Measurements from ENCODE around the gene ATXN8OS.

DNA sequence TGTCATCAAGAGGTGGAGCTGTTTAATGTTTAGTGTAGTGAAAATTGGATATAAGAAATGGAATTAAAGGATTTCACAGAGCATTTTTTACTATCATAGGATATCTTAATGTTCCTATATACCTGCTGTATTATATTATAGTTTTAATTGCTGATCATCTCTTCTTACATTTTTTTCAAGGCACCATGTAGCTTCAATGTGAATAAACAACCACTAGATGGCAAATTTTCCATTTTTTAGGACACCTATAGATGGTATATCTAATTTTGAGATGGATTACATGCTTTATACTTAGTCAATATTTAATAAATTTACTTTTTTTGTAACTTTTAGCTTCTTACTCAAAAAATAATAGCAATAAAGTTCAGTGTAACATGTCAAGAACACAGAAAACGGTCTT lies 9.0 kb upstream of the ATXN8OS start:
- TF ChIP-seq, protein P1, sequence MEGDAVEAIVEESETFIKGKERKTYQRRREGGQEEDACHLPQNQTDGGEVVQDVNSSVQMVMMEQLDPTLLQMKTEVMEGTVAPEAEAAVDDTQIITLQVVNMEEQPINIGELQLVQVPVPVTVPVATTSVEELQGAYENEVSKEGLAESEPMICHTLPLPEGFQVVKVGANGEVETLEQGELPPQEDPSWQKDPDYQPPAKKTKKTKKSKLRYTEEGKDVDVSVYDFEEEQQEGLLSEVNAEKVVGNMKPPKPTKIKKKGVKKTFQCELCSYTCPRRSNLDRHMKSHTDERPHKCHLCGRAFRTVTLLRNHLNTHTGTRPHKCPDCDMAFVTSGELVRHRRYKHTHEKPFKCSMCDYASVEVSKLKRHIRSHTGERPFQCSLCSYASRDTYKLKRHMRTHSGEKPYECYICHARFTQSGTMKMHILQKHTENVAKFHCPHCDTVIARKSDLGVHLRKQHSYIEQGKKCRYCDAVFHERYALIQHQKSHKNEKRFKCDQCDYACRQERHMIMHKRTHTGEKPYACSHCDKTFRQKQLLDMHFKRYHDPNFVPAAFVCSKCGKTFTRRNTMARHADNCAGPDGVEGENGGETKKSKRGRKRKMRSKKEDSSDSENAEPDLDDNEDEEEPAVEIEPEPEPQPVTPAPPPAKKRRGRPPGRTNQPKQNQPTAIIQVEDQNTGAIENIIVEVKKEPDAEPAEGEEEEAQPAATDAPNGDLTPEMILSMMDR (conservative IDR thresholded peaks at IDR 0.05; ENCODE audit: low read depth, low read length): peak; percentile 46; the same call in 1 of the 2 replicates
- TF ChIP-seq EZH2 (IDR thresholded peaks at IDR 0.05; ENCODE audit: borderline replicate concordance, low read depth, low read length, poor library complexity, severe bottlenecking): no peak
